ENCODE measurements around the gene HYKK.
"Not testable (repeated sequence)": the region's sequence is repeated elsewhere in the genome, so short reads cannot be mapped to it uniquely, and the experiment has no call there.

Gene HYKK

GRCh38 chr15:78551902-78552301, 44.5 kb downstream of the HYKK start:
- no peak overlapping the region for H3K4me3 ChIP-seq (ENCODE audit: control insufficient read depth, low read depth, low read length)
- no peak for DNase-seq (ENCODE audit: low read depth)
- TF ChIP-seq, protein P1, sequence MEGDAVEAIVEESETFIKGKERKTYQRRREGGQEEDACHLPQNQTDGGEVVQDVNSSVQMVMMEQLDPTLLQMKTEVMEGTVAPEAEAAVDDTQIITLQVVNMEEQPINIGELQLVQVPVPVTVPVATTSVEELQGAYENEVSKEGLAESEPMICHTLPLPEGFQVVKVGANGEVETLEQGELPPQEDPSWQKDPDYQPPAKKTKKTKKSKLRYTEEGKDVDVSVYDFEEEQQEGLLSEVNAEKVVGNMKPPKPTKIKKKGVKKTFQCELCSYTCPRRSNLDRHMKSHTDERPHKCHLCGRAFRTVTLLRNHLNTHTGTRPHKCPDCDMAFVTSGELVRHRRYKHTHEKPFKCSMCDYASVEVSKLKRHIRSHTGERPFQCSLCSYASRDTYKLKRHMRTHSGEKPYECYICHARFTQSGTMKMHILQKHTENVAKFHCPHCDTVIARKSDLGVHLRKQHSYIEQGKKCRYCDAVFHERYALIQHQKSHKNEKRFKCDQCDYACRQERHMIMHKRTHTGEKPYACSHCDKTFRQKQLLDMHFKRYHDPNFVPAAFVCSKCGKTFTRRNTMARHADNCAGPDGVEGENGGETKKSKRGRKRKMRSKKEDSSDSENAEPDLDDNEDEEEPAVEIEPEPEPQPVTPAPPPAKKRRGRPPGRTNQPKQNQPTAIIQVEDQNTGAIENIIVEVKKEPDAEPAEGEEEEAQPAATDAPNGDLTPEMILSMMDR (conservative IDR thresholded peaks at IDR 0.05; ENCODE audit: control insufficient read depth, insufficient read depth, low read depth, low read length) = no peak

DNA sequence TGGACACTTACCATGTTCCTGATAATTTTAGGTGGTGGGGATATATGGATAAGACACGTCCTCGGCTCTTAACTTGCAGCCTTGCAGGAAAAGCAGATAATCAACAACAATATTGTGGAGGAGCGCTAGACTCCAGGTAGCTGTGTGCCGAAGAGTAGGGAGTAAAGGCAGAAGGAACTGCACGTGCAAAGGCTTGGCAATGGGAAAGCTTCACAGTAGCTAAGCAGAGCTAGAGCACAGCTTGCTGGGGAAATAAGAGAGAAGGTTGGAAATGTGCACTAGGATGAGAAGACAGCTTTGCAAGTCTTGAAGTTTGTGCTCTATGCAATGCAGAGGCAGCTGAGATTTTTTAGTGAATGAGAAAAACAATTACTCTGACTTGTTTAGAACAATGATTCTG, 45.2 kb downstream of the HYKK start:
- TF ChIP-seq, protein P1 (conservative IDR thresholded peaks at IDR 0.05; ENCODE audit: control insufficient read depth, insufficient read depth, low read depth, low read length) = no peak
- H3K4me3 ChIP-seq (ENCODE audit: control insufficient read depth, low read depth, low read length) = no peak overlapping the region
- DNase-seq (ENCODE audit: low read depth) = no peak

GRCh38 chr15:78560201-78560600, 52.8 kb downstream of the HYKK start:
- not testable (repeated sequence) for H3K4me3 ChIP-seq (ENCODE audit: control insufficient read depth, low read depth, low read length); DNase-seq (ENCODE audit: low read depth)

DNA sequence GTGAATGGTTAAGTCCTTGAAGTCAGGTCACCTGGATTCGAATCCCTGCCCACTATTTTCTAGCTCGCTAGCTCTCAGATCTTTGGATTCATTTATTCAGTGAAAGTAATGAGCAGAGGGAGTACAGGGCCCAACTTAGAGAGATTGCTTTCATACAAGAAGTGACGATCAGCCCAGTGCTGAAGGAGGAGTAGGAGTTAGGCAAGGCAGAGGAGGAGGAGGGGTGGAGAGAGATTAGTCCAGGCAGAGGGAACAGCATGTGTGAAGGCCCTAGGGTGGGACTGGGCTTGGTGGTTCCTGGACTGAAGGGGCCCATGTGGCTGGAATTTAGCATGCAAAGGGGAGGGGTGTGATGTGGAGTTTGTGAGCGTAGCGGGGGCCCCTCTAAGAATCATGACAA, 54.1 kb downstream of the HYKK start:
- no peak overlapping the region for H3K4me3 ChIP-seq (ENCODE audit: control insufficient read depth, low read depth, low read length)
- TF ChIP-seq, protein P1 (conservative IDR thresholded peaks at IDR 0.05; ENCODE audit: control insufficient read depth, insufficient read depth, low read depth, low read length) = no peak
- DNase-seq (ENCODE audit: low read depth) = no peak

DNA sequence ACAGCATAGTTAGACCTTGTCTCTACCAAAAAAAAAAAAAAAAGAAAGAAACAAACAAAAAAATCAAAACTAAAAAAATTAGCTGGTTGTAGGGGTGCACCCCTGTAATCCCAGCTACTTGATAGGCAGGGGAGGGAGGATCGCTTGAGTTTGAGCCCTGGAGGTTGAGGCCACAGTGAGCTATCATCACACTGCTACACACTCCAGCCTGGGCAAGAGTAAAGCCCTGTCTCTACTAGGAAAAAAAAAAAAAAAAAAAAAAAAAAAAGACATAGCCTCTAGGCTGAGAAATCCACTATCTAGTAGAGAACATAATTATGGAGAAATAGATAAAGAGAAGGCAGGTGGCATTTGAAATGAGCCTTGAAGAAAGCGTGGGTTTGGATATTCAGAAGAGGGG, 55.7 kb downstream of the HYKK start:
- no peak for DNase-seq (ENCODE audit: low read depth)
- no peak overlapping the region for H3K4me3 ChIP-seq (ENCODE audit: control insufficient read depth, low read depth, low read length)
- TF ChIP-seq, protein P1 (conservative IDR thresholded peaks at IDR 0.05; ENCODE audit: control insufficient read depth, insufficient read depth, low read depth, low read length) = no peak

DNA sequence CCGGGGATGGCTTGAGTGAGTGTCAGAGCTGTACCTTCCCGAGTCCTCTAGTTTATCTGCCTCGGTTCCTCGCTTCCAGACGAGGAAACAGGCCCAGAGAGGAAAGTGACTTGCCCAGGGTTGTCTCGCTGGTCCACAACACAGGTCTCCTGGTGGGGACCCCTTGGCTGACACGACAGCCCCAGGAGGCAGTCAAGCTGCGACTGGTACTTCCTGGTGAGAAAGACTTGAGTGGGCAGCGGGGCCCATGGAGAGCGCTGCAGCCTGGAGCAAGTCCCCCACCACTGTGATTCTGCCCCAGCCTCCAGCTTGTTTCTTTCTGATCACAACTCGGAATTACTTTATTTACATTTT, 57.3 kb downstream of the HYKK start:
- no peak for DNase-seq (ENCODE audit: low read depth)
- H3K4me3 ChIP-seq (ENCODE audit: control insufficient read depth, low read depth, low read length) = no peak overlapping the region
- TF ChIP-seq, protein P1 (conservative IDR thresholded peaks at IDR 0.05; ENCODE audit: control insufficient read depth, insufficient read depth, low read depth, low read length) = no peak

- peak; percentile 72 for DNase-seq (ENCODE audit: low read depth)
- TF ChIP-seq, protein P1 (conservative IDR thresholded peaks at IDR 0.05; ENCODE audit: control insufficient read depth, insufficient read depth, low read depth, low read length) = no peak
- peak within 1 kb of the TSS; percentile 53 for H3K4me3 ChIP-seq (ENCODE audit: control insufficient read depth, low read depth, low read length)
Measured at GRCh38 chr15:78565097-78565950, 57.9 kb downstream of the HYKK start, which contains the start of gene CHRNA5. CHRNA5 (plus strand) TSS chr15:78565520; CDS start chr15:78565720, 200 bp downstream.
